KMS-11 (cell line): ENCODE data around the gene RAET1L.
"Not testable (repeated sequence)": the region's sequence is repeated elsewhere in the genome, so short reads cannot be mapped to it uniquely, and the experiment has no call there.

Experiments used
- H2AFZ ChIP-seq: fragments of 200-600 bp; sonication (generic); 2 replicates; pipeline ENCODE4 v1.6.1; 2016; ENCODE audit warnings: antibody characterized with exemption, mixed run types, low read depth
- H3K27ac ChIP-seq: fragments of 200-600 bp; sonication (generic); 2 replicates; pipeline ENCODE4 v1.6.1; 2016; ENCODE audit warnings: mild to moderate bottlenecking, mixed run types
- H3K27me3 ChIP-seq: fragments of 200-600 bp; sonication (generic); 2 replicates; pipeline ENCODE4 v1.6.1; 2017; ENCODE audit warnings: mild to moderate bottlenecking, low read depth, mixed run types, moderate library complexity; ENCODE audit not compliant: insufficient read depth
- H3K36me3 ChIP-seq: fragments of 200-600 bp; sonication (generic); 2 replicates; pipeline ENCODE4 v1.6.1; 2017; ENCODE audit warnings: mild to moderate bottlenecking, mixed run types; ENCODE audit not compliant: insufficient read depth
- H3K4me1 ChIP-seq: fragments of 200-600 bp; sonication (generic); 2 replicates; pipeline ENCODE4 v1.6.1; 2016; ENCODE audit warnings: mild to moderate bottlenecking, low read depth, mixed run types; ENCODE audit not compliant: poor library complexity, severe bottlenecking
- H3K4me2 ChIP-seq: fragments of 200-600 bp; sonication (generic); 2 replicates; pipeline ENCODE4 v1.7.0; 2016; ENCODE audit warnings: mild to moderate bottlenecking, mixed run types
- H3K4me3 ChIP-seq: fragments of 200-600 bp; sonication (generic); IDR thresholded peaks from 2 replicates; pipeline ENCODE4 v1.6.1; 2017; ENCODE audit warnings: low read depth, low read length, mixed read lengths; ENCODE audit not compliant: insufficient read depth
- H3K79me2 ChIP-seq: fragments of 200-600 bp; sonication (generic); 2 replicates; pipeline ENCODE4 v1.6.1; 2016; ENCODE audit warnings: low read depth, mixed run types; ENCODE audit not compliant: insufficient read depth
- H3K9ac ChIP-seq: fragments of 200-600 bp; sonication (generic); 2 replicates; pipeline ENCODE4 v1.6.1; 2016; ENCODE audit warnings: mild to moderate bottlenecking, mixed run types
- H4K20me1 ChIP-seq: fragments of 200-600 bp; sonication (generic); 2 replicates; pipeline ENCODE4 v1.6.1; 2016; ENCODE audit warnings: mild to moderate bottlenecking, mixed run types; ENCODE audit not compliant: insufficient read depth
- TF ChIP-seq, protein P1 (sequence below): fragments of 200-600 bp; sonication (generic); conservative IDR thresholded peaks from 2 replicates; pipeline ENCODE4 v1.6.1; 2017; ENCODE audit warnings: low read depth, mild to moderate bottlenecking, antibody characterized with exemption, low read length, moderate library complexity, mixed read lengths

RAET1L gene

DNA sequence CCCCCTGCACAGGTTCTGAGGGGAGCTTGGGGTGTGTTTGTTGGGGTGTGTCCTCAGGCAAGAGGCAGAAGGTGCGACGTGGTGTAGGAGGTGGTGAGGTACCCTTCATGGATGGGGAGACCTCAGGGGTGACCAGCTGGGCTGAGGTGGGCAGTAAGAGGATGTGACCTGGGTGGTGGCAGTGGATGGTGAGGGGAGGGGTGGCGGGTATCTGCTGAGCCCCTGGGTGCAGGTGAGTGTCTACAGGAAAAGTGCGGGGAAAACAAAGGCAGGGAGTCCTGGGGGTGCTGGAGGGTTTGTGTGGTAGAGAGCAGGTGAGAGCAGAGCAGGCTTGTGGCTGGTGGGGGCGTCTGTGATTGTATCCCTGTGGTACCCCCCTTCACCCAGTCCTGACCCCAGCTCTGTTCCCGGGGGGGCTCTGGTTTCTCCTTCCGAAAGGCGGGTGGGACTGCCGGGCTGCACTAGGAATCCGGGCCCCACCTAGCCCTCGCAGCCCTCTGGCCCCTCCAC, 631 bp downstream of the RAET1L start:
- Histone ChIP-seq H3K27me3 (no peaks in the 10 kb centered on the region), H3K4me2 (no peak overlapping the region), H2AFZ (no peak overlapping the region), H4K20me1 (no peaks in the 10 kb centered on the region), H3K4me1 (no peaks in the 10 kb centered on the region), H3K9ac (no peak overlapping the region), H3K4me3 (no peak overlapping the region), H3K27ac (no peak overlapping the region), H3K36me3 (no peaks in the 10 kb centered on the region), H3K79me2 (no peaks in the 10 kb centered on the region)
- TF ChIP-seq, protein P1, sequence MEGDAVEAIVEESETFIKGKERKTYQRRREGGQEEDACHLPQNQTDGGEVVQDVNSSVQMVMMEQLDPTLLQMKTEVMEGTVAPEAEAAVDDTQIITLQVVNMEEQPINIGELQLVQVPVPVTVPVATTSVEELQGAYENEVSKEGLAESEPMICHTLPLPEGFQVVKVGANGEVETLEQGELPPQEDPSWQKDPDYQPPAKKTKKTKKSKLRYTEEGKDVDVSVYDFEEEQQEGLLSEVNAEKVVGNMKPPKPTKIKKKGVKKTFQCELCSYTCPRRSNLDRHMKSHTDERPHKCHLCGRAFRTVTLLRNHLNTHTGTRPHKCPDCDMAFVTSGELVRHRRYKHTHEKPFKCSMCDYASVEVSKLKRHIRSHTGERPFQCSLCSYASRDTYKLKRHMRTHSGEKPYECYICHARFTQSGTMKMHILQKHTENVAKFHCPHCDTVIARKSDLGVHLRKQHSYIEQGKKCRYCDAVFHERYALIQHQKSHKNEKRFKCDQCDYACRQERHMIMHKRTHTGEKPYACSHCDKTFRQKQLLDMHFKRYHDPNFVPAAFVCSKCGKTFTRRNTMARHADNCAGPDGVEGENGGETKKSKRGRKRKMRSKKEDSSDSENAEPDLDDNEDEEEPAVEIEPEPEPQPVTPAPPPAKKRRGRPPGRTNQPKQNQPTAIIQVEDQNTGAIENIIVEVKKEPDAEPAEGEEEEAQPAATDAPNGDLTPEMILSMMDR, result no peak

- H2AFZ ChIP-seq, H3K4me3 ChIP-seq, H3K79me2 ChIP-seq, H3K27me3 ChIP-seq, H3K4me2 ChIP-seq, H3K9ac ChIP-seq, H3K27ac ChIP-seq, H4K20me1 ChIP-seq, H3K4me1 ChIP-seq, H3K36me3 ChIP-seq: not testable (repeated sequence)
Measured at GRCh38 chr6:150024021-150024420, 1.3 kb downstream of the RAET1L start.

DNA sequence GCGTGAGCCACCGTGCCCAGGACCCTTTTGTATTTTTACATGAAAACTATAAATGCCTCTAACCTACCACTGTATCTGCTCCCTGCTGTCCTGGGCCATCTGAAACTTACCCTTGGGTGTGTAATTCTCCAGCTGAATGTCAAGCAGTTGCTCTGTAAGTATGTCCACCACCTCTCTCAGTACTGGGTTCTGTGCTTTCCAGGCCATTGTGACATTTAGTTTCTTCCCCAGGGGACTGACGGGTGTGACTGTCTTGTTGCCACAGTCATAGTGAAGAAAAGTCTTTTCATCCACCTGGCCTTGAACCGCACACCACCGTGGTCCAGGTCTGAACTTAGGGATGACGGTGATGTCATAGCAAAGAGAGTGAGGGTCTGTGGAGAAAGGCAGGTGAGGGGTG, 3.5 kb downstream of the RAET1L start:
- not testable (repeated sequence) for H2AFZ ChIP-seq, H3K4me2 ChIP-seq, H3K27me3 ChIP-seq, H3K4me1 ChIP-seq, H3K9ac ChIP-seq, H3K27ac ChIP-seq, H3K36me3 ChIP-seq, H3K4me3 ChIP-seq, H3K79me2 ChIP-seq, H4K20me1 ChIP-seq

- H3K9ac ChIP-seq, result no peak overlapping the region
- no peaks in the 10 kb centered on the region for H3K4me1 ChIP-seq
- H3K79me2 ChIP-seq, result no peaks in the 10 kb centered on the region
- H3K4me3 ChIP-seq, result no peak overlapping the region
- peaks cover 21% of the 10 kb centered on the region; the same call in 1 of the 2 replicates for H3K27me3 ChIP-seq
- H3K4me2 ChIP-seq, result no peak overlapping the region
- H4K20me1 ChIP-seq, result no peaks in the 10 kb centered on the region
- TF ChIP-seq, protein P1, result no peak
- H3K36me3 ChIP-seq, result no peaks in the 10 kb centered on the region
- H2AFZ ChIP-seq, result no peak overlapping the region
- H3K27ac ChIP-seq, result no peak overlapping the region
Measured at GRCh38 chr6:150018846-150019580, 6.3 kb downstream of the RAET1L start.

- H3K36me3 ChIP-seq, H3K4me2 ChIP-seq, H3K9ac ChIP-seq, H3K4me1 ChIP-seq, H3K27ac ChIP-seq, H2AFZ ChIP-seq, H3K4me3 ChIP-seq, H3K79me2 ChIP-seq, H4K20me1 ChIP-seq: not testable (repeated sequence)
- peaks cover 36% of the 10 kb centered on the region for H3K27me3 ChIP-seq
- TF ChIP-seq, protein P1, result peak; percentile 30
Measured at GRCh38 chr6:150017186-150017521, 8.2 kb downstream of the RAET1L start.
